Epidermal melanocyte (primary cell): ENCODE results near the gene CYP4B1.
"Not testable (repeated sequence)": the region's sequence is repeated elsewhere in the genome, so short reads cannot be mapped to it uniquely, and the experiment has no call there.

Experiments used
- DNase-seq: peaks from one replicate; pipeline ENCODE4 v3.0.0; 2011; ENCODE audit warnings: low spot score; ENCODE audit not compliant: insufficient read length

CYP4B1 gene

GRCh38 chr1:46813858-46814396 lies 15.1 kb downstream of the CYP4B1 start:
- DNase-seq: no peak

DNA sequence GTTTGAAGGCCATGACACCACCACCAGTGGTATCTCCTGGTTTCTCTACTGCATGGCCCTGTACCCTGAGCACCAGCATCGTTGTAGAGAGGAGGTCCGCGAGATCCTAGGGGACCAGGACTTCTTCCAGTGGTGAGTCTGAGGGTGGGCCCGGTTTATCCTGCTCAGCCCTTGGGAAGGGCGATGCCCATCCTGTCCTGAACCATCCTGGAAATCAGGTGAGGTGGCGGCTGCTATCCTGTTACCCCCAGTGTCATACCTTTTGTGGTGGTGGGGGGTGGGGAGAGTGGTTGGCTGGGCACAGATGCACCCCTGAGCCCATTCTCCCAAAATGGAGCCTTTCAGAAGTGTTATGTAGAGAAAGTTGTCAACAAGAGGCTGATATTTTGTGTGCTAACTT lies 16.3 kb downstream of the CYP4B1 start:
- DNase-seq: no peak

GRCh38 chr1:46816930-46817329 lies 18.1 kb downstream of the CYP4B1 start:
- DNase-seq: no peak

DNA sequence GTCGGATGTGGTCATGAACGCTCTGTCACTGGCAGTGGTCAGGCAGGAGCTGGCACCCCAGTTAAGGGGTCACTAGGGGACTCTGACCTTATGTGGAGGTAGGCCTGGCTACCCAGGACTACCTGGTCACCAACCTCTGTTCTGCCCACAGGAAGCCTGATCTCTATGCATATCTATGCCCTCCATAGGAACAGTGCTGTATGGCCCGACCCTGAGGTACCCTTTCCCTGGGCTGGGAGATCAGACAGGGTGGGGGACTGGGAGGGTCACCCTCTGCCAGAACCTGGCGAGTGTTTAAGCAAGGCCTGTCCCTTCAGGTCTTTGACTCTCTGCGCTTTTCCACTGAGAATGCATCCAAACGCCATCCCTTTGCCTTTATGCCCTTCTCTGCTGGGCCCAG lies 19.0 kb downstream of the CYP4B1 start:
- no peak for DNase-seq

DNA sequence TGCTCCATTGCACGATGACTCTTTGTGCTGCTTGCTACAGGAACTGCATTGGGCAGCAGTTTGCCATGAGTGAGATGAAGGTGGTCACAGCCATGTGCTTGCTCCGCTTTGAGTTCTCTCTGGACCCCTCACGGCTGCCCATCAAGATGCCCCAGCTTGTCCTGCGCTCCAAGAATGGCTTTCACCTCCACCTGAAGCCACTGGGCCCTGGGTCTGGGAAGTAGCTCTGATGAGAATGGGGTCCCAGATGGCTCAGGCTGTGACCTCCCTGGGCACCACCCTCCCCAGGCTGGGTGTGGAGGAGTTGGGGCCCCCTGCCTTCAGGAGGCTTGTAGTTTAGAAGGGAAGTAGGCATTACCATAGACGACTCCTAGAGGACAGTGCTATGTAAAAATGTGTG lies 19.7 kb downstream of the CYP4B1 start:
- DNase-seq: no peak

GRCh38 chr1:46819335-46819734 lies 20.5 kb downstream of the CYP4B1 start:
- DNase-seq: no peak

DNA sequence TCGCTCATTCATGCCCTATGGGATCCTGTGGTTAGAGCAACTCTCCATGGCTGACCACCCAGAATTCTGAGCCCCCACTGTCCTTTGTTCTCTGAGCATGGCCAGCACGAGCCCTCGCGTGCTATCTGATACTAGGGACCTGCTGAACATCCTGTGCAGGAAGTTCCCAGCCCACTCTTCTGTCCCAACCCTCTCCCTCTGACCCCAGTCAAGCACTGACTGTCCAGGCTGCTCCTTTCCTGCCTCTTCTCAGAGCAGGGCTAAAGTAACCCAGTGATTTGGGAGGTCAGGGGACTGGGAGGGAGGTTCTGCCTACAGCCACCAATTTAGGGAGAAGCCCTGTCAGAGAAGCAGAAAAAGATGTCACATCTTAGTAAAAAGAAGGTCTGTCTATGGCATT lies 21.2 kb downstream of the CYP4B1 start:
- no peak for DNase-seq

DNA sequence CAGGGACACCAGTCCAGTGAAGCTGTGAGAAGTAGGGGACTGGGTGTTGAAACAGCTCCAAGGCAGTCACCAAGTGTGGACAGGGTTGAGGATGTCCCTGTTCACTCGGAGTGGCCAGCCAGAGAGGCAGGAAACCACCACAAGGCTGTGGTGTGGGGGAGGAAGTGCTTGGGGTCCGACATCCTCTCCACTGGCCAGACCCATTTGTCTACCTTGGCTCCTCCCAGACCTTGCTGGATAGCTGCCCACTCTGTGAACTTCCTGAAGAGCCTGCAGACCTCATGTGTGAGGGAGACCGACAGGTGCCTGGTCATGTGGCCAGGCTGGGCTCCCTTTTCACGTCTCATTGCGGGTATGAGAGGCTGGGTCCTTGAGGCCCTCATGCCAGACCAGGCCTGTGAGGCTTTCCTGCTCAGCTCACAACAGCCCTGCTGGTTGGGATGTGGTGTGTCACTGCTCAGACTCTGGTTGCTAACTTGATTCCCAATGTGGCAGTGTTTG lies 21.8 kb downstream of the CYP4B1 start:
- DNase-seq: no peak

DNA sequence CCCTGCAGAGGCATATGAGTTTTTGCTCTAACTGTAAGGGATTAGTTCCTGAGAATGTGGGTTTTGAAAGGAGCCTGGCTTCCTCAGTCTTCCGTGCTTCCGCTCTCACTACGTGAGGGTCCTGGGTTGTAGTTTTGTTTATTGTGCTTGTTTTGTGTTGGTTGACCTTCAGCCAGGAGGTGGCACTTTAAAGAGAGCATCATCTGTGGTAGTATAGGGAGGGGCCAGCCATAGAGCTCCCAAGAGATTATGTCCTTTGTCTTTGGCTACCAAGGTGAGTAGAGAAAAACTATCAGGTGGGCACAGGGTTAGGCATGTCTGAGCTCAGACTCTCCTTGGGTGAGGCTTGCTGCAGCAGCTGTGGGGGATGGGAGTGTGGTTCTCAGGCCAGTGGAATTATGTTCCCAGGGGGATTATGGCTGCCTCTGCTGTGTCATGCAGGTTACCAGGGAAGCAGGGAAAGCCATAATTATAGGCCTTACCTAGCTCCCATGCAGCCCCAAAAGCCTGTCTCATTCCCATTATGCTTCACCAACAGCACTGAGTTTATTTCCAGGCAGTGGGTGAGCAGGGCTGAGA lies 23.5 kb downstream of the CYP4B1 start:
- no peak for DNase-seq

- no peak for DNase-seq
These were observed 24.3 kb downstream of the CYP4B1 start for GRCh38 chr1:46823151-46823550.

DNA sequence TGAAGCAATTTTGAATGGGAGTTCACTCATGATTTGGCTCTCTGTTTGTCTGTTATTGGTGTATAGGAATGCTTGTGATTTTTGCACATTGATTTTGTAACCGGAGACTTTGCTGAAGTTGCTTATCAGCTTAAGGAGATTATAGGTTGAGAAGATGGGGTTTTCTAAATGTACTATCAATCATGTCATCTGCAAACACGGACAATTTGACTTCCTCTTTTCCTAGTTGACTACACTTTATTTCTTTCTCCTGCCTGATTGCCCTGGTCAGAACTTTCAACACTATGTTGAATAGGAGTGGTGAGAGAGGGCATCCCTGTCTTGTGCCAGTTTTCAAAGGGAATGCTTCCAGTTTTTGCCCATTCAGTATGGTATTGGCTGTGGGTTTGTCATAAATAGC lies 28.0 kb downstream of the CYP4B1 start:
- DNase-seq: not testable (repeated sequence)

- DNase-seq: no peak
These were observed 31.9 kb downstream of the CYP4B1 start for GRCh38 chr1:46830665-46831322.

- DNase-seq: not testable (repeated sequence)
These were observed 36.6 kb downstream of the CYP4B1 start for GRCh38 chr1:46835469-46835868.

GRCh38 chr1:46846386-46846785 lies 47.5 kb downstream of the CYP4B1 start:
- not testable (repeated sequence) for DNase-seq

DNA sequence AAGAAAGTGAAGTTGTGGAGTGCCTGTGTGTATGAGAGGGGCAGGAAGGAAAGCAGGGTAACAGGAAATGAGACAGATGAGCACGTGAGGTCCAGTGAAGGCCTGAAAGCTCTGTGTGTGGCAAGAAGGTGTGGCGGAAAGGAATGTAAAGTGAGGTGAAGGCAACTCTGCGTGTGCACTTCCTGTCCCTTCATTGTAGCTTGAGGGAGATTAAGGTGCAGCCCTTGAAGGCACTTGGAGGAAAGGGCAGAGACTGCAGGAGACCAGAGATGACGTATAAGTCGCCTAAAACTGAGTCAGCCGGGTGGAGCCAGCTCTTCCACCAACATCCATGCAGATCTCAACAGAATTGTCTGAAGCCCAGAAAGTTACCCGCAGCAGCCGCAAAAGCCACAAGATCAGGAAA lies 58.8 kb downstream of the CYP4B1 start:
- DNase-seq: not testable (repeated sequence)

DNA sequence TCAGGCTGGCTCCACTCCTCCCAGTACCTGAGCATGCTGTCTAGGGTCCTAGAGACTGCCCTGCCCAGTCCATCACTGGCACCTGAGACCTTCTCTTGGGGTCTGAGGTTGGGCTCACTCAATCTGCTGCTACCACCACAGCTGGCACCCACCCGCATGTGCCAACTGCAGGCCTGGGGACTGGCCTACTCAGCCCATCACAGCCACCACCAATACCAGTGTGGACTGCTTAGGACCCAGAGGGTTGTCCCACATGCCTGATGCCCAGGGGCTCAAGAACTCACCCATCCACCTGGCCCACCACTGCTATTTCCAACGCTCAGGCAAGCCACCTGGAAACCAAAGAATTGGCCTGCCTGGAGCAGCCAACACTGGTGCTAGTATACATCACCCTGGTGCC lies 63.5 kb downstream of the CYP4B1 start:
- no peak for DNase-seq
